SU-DHL-6 (cell line): Measurements from ENCODE around the gene ARNT2.

Experiments
- H2AFZ ChIP-seq: fragments of 200-600 bp; sonication (generic); 2 replicates; pipeline ENCODE4 v1.6.1; 2014; ENCODE audit warnings: low read depth, mild to moderate bottlenecking, moderate library complexity, mixed read lengths, antibody characterized with exemption, low read length; ENCODE audit not compliant: severe bottlenecking
- H3F3A ChIP-seq: fragments of 200-600 bp; shearing (Covaris generic); 2 replicates; pipeline ENCODE4 v1.6.0; 2016; ENCODE audit warnings: antibody characterized with exemption, mild to moderate bottlenecking; ENCODE audit not compliant: insufficient read depth
- H3K27ac ChIP-seq: fragments of 200-600 bp; sonication (generic); 2 replicates; pipeline ENCODE4 v1.5.1; 2016; ENCODE audit warnings: low read depth, mild to moderate bottlenecking, low read length, moderate library complexity, mixed read lengths
- H3K27me3 ChIP-seq: fragments of 200-600 bp; sonication (generic), shearing (Covaris generic); 2 replicates; pipeline ENCODE4 v1.6.0; 2014; ENCODE audit warnings: mild to moderate bottlenecking, low read length
- H3K36me3 ChIP-seq: fragments of 200-600 bp; sonication (generic); 2 replicates; pipeline ENCODE4 v1.6.1; 2014; ENCODE audit warnings: mild to moderate bottlenecking, low read length, mixed read lengths
- H3K4me2 ChIP-seq: fragments of 300-600, 200-600 bp; shearing (Covaris generic), sonication (generic); 2 replicates; pipeline ENCODE4 v1.6.0; 2014; ENCODE audit warnings: low read length, low read depth, mild to moderate bottlenecking; ENCODE audit not compliant: poor library complexity, severe bottlenecking
- H3K4me3 ChIP-seq: fragments of 200-600 bp; sonication (generic); 2 replicates; pipeline ENCODE4 v1.5.1; 2014; ENCODE audit warnings: antibody characterized with exemption, low read length, mild to moderate bottlenecking, mixed read lengths; ENCODE audit not compliant: insufficient read depth, poor library complexity, severe bottlenecking
- H3K79me2 ChIP-seq: fragments of 200-600 bp; sonication (generic); 2 replicates; pipeline ENCODE4 v1.6.1; 2014; ENCODE audit warnings: mild to moderate bottlenecking, low read length, moderate library complexity; ENCODE audit not compliant: insufficient read depth
- H3K9ac ChIP-seq: fragments of 200-600 bp; sonication (generic); 2 replicates; pipeline ENCODE4 v1.7.0; 2014; ENCODE audit warnings: mild to moderate bottlenecking, low read length
- H3K9me2 ChIP-seq: fragments of 200-600 bp; sonication (generic); replicated peaks from 2 replicates; pipeline ENCODE4 v1.6.1; 2014; ENCODE audit warnings: low read length; ENCODE audit not compliant: insufficient read depth
- H3K9me3 ChIP-seq: fragments of 200-600 bp; sonication (generic); 2 replicates; pipeline ENCODE4 v1.6.1; 2014; ENCODE audit warnings: low read length, mixed read lengths; ENCODE audit not compliant: insufficient read depth
- H4K20me1 ChIP-seq: fragments of 200-600 bp; sonication (generic); 2 replicates; pipeline ENCODE4 v1.6.1; 2014; ENCODE audit warnings: low read depth, mild to moderate bottlenecking, antibody characterized with exemption, low read length, moderate library complexity, mixed read lengths
- EZH2phosphoT487 ChIP-seq: fragments of 200-600 bp; sonication (generic), shearing (Covaris generic); conservative IDR thresholded peaks from 2 replicates; pipeline ENCODE4 v1.6.1; 2018; ENCODE audit warnings: mild to moderate bottlenecking, antibody characterized with exemption, low read length, moderate library complexity, mixed read lengths
- TF ChIP-seq, protein P1 (sequence below): fragments of 200-600 bp; sonication (generic); IDR thresholded peaks from one replicate; pipeline ENCODE4 v1.5.1; 2017; ENCODE audit warnings: antibody characterized with exemption, mild to moderate bottlenecking, low read length, moderate library complexity; ENCODE audit not compliant: insufficient read depth, poor library complexity, severe bottlenecking

Gene ARNT2

DNA sequence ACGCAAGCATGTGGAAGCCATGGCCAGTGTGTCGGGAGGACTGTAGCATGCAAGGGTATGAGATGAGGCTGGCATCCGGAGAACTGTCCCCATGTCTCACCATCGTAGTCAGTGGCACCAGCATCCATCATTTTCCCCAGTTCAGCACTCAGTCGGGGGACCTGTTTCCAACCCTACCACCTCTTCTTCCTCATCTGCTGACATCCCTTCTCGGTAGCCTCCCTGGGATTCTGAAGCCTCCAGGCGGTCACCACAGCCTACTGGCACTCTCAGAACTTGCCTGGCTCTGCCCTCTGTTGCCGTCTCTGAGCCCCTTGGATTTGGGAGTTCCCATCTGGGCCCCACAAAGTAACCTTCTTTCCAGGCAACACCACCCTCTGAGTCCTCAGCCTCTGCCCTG is 159.9 kb downstream of the ARNT2 start:
- Histone ChIP-seq H3K27ac (no peak overlapping the region), H3K9me2 (no peaks in the 10 kb centered on the region), H3F3A (no peaks in the 10 kb centered on the region), H3K4me2 (no peak overlapping the region), H4K20me1 (no peaks in the 10 kb centered on the region), H2AFZ (no peak overlapping the region), H3K4me3 (no peak overlapping the region), H3K79me2 (no peaks in the 10 kb centered on the region), H3K36me3 (no peaks in the 10 kb centered on the region), H3K9me3 (no peaks in the 10 kb centered on the region), H3K9ac (no peak overlapping the region), H3K27me3 (no peaks in the 10 kb centered on the region)
- no peak for TF ChIP-seq EZH2phosphoT487
- TF ChIP-seq, protein P1, sequence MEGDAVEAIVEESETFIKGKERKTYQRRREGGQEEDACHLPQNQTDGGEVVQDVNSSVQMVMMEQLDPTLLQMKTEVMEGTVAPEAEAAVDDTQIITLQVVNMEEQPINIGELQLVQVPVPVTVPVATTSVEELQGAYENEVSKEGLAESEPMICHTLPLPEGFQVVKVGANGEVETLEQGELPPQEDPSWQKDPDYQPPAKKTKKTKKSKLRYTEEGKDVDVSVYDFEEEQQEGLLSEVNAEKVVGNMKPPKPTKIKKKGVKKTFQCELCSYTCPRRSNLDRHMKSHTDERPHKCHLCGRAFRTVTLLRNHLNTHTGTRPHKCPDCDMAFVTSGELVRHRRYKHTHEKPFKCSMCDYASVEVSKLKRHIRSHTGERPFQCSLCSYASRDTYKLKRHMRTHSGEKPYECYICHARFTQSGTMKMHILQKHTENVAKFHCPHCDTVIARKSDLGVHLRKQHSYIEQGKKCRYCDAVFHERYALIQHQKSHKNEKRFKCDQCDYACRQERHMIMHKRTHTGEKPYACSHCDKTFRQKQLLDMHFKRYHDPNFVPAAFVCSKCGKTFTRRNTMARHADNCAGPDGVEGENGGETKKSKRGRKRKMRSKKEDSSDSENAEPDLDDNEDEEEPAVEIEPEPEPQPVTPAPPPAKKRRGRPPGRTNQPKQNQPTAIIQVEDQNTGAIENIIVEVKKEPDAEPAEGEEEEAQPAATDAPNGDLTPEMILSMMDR, result no peak

GRCh38 chr15:80565398-80565797 is 161.2 kb downstream of the ARNT2 start:
- Histone ChIP-seq H4K20me1 (no peaks in the 10 kb centered on the region), H3K27ac (no peak overlapping the region), H3K79me2 (no peaks in the 10 kb centered on the region), H2AFZ (no peak overlapping the region), H3K27me3 (no peaks in the 10 kb centered on the region), H3K36me3 (no peaks in the 10 kb centered on the region), H3K4me3 (no peak overlapping the region), H3K4me2 (no peak overlapping the region), H3F3A (no peaks in the 10 kb centered on the region), H3K9ac (no peak overlapping the region), H3K9me3 (no peaks in the 10 kb centered on the region), H3K9me2 (no peaks in the 10 kb centered on the region)
- TF ChIP-seq EZH2phosphoT487, result no peak
- TF ChIP-seq, protein P1, result no peak

DNA sequence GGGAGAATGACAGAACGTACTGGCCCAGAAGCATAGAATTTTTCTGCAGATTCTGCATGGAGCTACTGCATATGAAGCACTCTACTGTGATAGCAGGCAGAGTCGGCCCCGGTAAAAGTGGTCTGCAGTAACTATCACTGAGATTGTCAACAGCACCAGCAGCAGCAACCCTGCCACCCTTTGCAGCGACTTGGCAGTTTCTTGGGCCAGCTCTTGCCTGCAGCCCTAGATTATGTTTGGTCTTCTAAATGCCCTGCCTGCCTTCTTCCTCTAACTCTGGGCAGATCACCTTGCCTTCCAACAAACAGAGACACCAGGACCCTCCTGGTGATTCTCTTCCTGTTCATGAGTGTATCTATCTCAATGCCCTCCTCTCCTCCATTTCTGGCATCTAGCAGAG is 161.8 kb downstream of the ARNT2 start:
- no peak overlapping the region for H3K4me3 ChIP-seq
- no peaks in the 10 kb centered on the region for H3K36me3 ChIP-seq
- no peaks in the 10 kb centered on the region for H4K20me1 ChIP-seq
- no peaks in the 10 kb centered on the region for H3K9me3 ChIP-seq
- no peaks in the 10 kb centered on the region for H3F3A ChIP-seq
- no peak overlapping the region for H3K27ac ChIP-seq
- no peak overlapping the region for H2AFZ ChIP-seq
- H3K4me2 ChIP-seq, result no peak overlapping the region
- H3K79me2 ChIP-seq, result no peaks in the 10 kb centered on the region
- H3K9ac ChIP-seq, result no peak overlapping the region
- H3K9me2 ChIP-seq, result no peaks in the 10 kb centered on the region
- H3K27me3 ChIP-seq, result no peaks in the 10 kb centered on the region
- TF ChIP-seq, protein P1, result no peak
- TF ChIP-seq EZH2phosphoT487, result no peak

DNA sequence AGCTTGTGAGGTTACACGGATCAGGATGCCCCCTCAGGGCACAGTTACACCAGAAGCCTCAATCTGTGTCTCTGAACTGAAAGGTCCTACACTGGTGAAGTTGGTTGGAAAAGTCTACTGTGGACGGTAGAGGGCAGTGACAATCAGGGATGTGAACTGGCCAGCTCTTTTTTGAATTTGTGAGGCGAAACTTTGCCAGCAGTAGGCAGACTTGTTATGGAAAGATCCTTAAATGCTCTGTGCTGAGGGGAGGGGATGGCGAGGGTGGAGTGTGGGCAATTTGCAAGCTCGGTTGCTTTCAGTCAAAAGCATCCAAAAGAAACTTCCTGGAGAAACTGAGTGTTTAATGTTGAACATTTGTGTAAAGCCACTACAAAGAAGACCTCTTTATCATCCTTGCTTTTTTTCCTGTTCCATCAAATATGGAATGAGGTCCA is 163.6 kb downstream of the ARNT2 start:
- no peaks in the 10 kb centered on the region for H3K9me3 ChIP-seq
- no peak overlapping the region for H3K9ac ChIP-seq
- no peaks in the 10 kb centered on the region for H3K36me3 ChIP-seq
- no peaks in the 10 kb centered on the region for H3F3A ChIP-seq
- H2AFZ ChIP-seq, result no peak overlapping the region
- TF ChIP-seq, protein P1, result peak; percentile 30
- TF ChIP-seq EZH2phosphoT487, result no peak
- H3K27me3 ChIP-seq, result no peaks in the 10 kb centered on the region
- H3K79me2 ChIP-seq, result no peaks in the 10 kb centered on the region
- H4K20me1 ChIP-seq, result no peaks in the 10 kb centered on the region
- H3K4me2 ChIP-seq, result no peak overlapping the region
- no peak overlapping the region for H3K27ac ChIP-seq
- no peaks in the 10 kb centered on the region for H3K9me2 ChIP-seq
- no peak overlapping the region for H3K4me3 ChIP-seq
